LNCaP clone FGC (cell line): ENCODE data around the gene MAD1L1.

Source experiments
- DNase-seq: peaks from one replicate; pipeline ENCODE4 v3.0.0-alpha.2; 2011; ENCODE audit warnings: low read depth
- H3K4me3 ChIP-seq: 2 replicates; pipeline ENCODE4 v1.5.1; 2011; ENCODE audit warnings: mild to moderate bottlenecking, low read depth, low read length, control low read depth
- CTCF ChIP-seq: IDR thresholded peaks from 2 replicates; pipeline ENCODE4 v1.5.1; 2012; ENCODE audit warnings: mild to moderate bottlenecking; ENCODE audit not compliant: control insufficient read depth, insufficient read depth; ENCODE audit errors: extremely low read depth

MAD1L1 gene

GRCh38 chr7:1897861-1898627 lies 334.7 kb downstream of the MAD1L1 start:
- H3K4me3 ChIP-seq = no peak overlapping the region
- no peak for TF ChIP-seq CTCF
- DNase-seq = no peak

GRCh38 chr7:1897076-1897860 lies 335.5 kb downstream of the MAD1L1 start:
- H3K4me3 ChIP-seq = no peak overlapping the region
- TF ChIP-seq CTCF = no peak
- DNase-seq = no peak

GRCh38 chr7:1895664-1896515 lies 336.9 kb downstream of the MAD1L1 start:
- H3K4me3 ChIP-seq = no peak overlapping the region
- DNase-seq = no peak
- no peak for TF ChIP-seq CTCF

- TF ChIP-seq CTCF = no peak
- no peak for DNase-seq
- no peak overlapping the region for H3K4me3 ChIP-seq
These were observed 337.7 kb downstream of the MAD1L1 start for GRCh38 chr7:1894906-1895663.

- DNase-seq = no peak
- no peak overlapping the region for H3K4me3 ChIP-seq
- TF ChIP-seq CTCF = no peak
These were observed 338.3 kb downstream of the MAD1L1 start for GRCh38 chr7:1894313-1894900.

GRCh38 chr7:1893451-1893850 lies 339.3 kb downstream of the MAD1L1 start:
- no peak for TF ChIP-seq CTCF

More at GRCh38 chr7:1893451-1893850, 339.3 kb downstream of the MAD1L1 start:
- DNase-seq = no peak
- H3K4me3 ChIP-seq = no peak overlapping the region
